GOT3 (cell line): ENCODE measurements around the gene GAB1.
A peak's percentile ranks its signal among the peaks of the same experiment; 100 is the strongest.

ENCODE experiments used
- DNase-seq: peaks from one replicate; lab custom pipeline; 2025; ENCODE audit warnings: mixed read lengths; lab: John Stamatoyannopoulos, UW

Gene GAB1

DNA sequence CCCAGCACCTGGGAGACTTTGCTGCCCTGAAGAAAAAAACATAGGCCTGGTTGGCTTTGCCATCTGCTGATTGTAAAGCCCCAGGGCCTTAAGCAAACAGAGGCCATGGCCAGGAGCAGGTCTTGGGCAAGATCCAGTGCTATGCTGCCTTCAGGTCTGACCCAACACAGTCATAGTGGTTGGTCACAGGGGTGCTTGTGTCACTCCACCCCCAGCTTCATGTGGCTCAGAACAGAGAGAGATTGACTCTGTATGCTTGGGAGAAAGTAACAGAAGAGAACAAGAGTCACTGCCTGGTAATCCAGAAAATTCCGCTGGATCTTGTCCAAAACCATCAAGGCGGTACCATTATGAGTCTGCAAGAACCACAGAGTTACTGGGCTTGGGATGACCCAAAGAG lies 152.4 kb downstream of the GAB1 start:
- DNase-seq = no peak

- DNase-seq = no peak
Observed at GRCh38 chr4:143498021-143498420, 161.3 kb downstream of the GAB1 start.

DNA sequence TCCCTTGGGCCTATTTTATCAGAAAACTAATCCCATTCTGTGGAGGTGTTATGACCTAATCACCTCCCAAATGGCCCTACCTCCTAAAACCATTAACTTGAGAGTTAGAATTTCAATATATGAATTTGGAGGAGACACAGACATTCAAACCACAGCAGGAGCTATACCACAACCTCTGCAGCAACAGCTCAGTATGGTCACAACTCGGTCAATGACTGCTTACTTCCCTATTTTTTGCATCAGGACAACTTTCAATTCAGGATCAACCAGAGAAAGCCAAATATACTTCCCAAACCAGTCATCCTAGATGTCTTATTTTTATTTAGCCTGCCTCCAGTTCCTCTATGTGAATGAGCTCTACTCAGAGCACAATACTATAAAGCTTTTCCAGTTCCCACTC lies 165.6 kb downstream of the GAB1 start:
- no peak for DNase-seq

GRCh38 chr4:143506031-143506430 lies 169.4 kb downstream of the GAB1 start:
- no peak for DNase-seq

DNA sequence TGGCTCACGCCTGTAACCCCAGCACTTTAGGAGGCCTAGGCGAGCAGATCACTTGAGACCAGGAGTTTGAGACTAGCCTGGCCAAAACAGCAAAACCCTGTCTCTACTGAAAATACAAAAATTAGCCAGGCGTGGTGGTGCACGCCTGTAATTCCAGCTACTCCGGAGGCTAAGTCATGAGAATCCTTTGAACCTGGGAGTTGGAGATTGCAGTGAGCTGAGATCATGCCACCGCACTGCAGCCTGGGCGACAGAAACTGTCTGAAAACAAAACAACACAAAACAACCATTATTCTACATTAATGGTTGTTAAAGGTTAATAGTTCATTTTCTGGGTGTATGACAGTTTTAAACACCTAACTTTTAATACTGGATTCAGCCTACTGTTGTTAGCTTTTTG lies 175.2 kb downstream of the GAB1 start:
- DNase-seq = no peak

- DNase-seq = no peak
Observed at GRCh38 chr4:143512978-143513313, 176.3 kb downstream of the GAB1 start.

GRCh38 chr4:143513314-143514168 lies 176.9 kb downstream of the GAB1 start, which contains the start of gene SMARCA5:
TSS of gene SMARCA5 (plus strand) at chr4:143513702. CDS start at chr4:143513925, 223 bp downstream.
- DNase-seq = peak; percentile 73

DNA sequence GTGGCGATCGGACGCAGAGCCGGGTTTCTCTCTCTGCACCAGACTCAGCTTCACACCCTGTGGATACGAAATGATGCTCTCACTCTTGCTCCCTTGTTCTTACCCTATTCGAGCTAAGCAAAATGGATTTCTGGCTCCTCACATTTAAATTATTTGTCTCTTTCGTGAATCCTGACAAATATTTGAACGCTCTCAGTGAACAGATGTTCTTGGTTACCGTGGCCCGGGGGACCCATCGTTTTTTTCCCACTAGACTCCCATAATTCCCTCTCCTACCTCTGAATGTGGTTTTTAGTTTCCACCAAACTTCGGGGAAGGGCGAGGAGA lies 177.5 kb downstream of the GAB1 start:
- no peak for DNase-seq

DNA sequence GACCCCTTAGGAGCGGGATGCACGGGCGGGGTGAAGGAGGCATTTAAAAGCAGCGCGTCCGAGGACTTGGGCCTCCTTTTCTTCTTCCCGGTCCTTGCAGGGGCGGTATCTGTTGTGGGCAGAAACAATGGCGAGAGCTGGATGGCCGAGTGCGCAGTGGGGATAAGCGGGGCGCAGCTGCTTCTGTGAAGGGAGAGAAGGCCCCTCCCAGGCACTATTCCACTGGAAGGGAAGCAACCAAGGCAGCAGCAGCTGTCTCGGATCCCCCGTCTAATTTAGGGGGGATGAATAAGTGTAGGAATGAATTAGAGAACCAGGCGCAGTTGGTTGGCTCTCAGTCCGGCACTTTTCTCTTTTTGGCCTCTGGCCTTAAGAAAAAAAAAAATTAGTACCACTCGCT lies 177.8 kb downstream of the GAB1 start:
- DNase-seq = no peak

DNA sequence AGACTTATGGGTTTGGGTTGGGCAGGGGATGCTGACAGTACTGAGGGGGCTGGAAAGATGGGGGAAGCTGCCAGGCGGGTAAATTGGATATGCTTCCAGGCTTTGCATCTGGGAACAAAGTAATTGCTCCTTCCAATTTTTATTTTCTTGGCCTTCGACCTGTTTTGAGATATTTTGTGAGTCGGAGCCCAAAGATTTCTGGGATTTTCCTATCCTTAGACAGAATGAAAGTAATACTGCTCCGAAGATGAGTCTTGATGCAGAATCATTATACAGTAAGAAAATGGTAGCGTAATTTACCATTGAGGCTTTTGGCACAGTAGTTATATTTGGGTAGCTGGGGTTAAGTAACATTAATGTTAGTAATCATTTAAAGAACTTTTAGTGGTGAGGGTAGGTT lies 178.2 kb downstream of the GAB1 start:
- no peak for DNase-seq

DNA sequence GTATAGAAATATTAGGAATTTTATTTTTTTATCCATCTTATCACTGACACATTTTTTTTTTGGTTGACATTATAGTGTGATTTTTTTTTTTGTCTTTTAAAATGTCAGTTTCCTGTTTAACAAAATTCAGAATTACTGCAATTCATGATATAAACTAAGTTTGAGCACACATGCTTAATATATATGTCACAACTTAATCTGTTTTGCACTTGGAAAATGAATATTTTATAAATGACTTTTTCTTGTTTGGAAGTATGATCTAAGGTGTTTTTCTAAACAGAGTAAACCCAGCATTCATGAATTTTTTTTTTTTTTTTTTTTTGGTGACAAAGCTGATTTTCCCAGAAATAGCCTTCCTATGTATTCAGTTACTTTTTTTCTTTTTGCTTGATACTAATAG lies 179.2 kb downstream of the GAB1 start:
- DNase-seq = no peak

GRCh38 chr4:143517764-143518163 lies 181.1 kb downstream of the GAB1 start:
- no peak for DNase-seq
